Naive thymus-derived CD4-positive, alpha-beta T cell (primary cell): ENCODE results near the gene ATP8B4. TPM values are rescaled to one million over a fixed set of nuclear protein-coding genes. Genes with fewer than 3 reads are reported as not detected.

Experiments
- ATAC-seq: fragments of 150-1000 bp; cut with Tn5 transposase; 2 replicates; pipeline ENCODE4 v1.10.0; 2021; ENCODE audit warnings: mild to moderate bottlenecking, moderate library complexity
- CTCF ChIA-PET: fragments of 350-600 bp; sonication (Branson Sonifier 250); formaldehyde crosslinking; loops from one replicate; lab custom pipeline; 2021; ENCODE audit warnings: antibody characterized with exemption; lab: Charles Lee
- POLR2A ChIA-PET: fragments of 350-600 bp; sonication (Branson Sonifier 250); formaldehyde crosslinking; loops from one replicate; lab custom pipeline; 2021; ENCODE audit warnings: antibody characterized with exemption, inconsistent platforms; lab: Charles Lee
- DNase-seq, 9 donors: peaks; one replicate each; pipeline versions ENCODE4 v3.0.0 to v3.0.0-alpha.2; 2020 to 2022; ENCODE audit warnings: mixed read lengths in 1 of 9
- H3K27ac ChIP-seq: one replicate; pipeline ENCODE4 v1.7.0; 2013; ENCODE audit warnings: mild to moderate bottlenecking, low read depth, low read length, moderate library complexity
- H3K27me3 ChIP-seq, 2 donors: one replicate each; pipeline ENCODE4 v1.7.0; 2013; ENCODE audit warnings: low read length in 2 of 2, mild to moderate bottlenecking in 2 of 2, moderate library complexity in 2 of 2; ENCODE audit not compliant: control insufficient read depth in 2 of 2, insufficient read depth in 2 of 2
- H3K36me3 ChIP-seq, 3 experiments: 1 replicate in 2 of 3; 2 replicates in 1 of 3; pipeline ENCODE4 v1.7.0; 2013; ENCODE audit warnings: low read length in 3 of 3, mild to moderate bottlenecking in 3 of 3, moderate library complexity in 1 of 3; ENCODE audit not compliant: insufficient read depth in 3 of 3, control insufficient read depth in 2 of 3
- H3K4me1 ChIP-seq, 2 donors: one replicate each; pipeline ENCODE4 v1.7.0; 2013; ENCODE audit warnings: low read length in 2 of 2, mild to moderate bottlenecking in 2 of 2, moderate library complexity in 1 of 2; ENCODE audit not compliant: control insufficient read depth in 2 of 2, insufficient read depth in 2 of 2
- H3K4me3 ChIP-seq: 2 replicates; pipeline ENCODE4 v1.7.0; 2013; ENCODE audit warnings: mild to moderate bottlenecking, low read length
- H3K9me3 ChIP-seq, 3 experiments: 1 replicate in 2 of 3; 2 replicates in 1 of 3; pipeline ENCODE4 v1.7.0; 2013; ENCODE audit warnings: low read length in 3 of 3; ENCODE audit not compliant: control insufficient read depth in 2 of 3
- H3K27ac Mint-ChIP-seq, 9 donors: one replicate each; pipeline ENCODE4 v1.8.0; 2020 to 2022; ENCODE audit warnings: mixed read lengths in 9 of 9, mild to moderate bottlenecking in 8 of 9, moderate library complexity in 5 of 9, inconsistent platforms in 2 of 9
- H3K27me3 Mint-ChIP-seq, 5 donors: one replicate each; pipeline ENCODE4 v1.8.0; 2021 to 2022; ENCODE audit warnings: mixed read lengths in 5 of 5, mild to moderate bottlenecking in 1 of 5
- H3K36me3 Mint-ChIP-seq, 5 donors: one replicate each; pipeline ENCODE4 v1.8.0; 2020 to 2022; ENCODE audit warnings: mixed read lengths in 5 of 5, mild to moderate bottlenecking in 3 of 5, inconsistent platforms in 1 of 5
- H3K4me1 Mint-ChIP-seq, 7 donors: one replicate each; pipeline ENCODE4 v1.8.0; 2020 to 2022; ENCODE audit warnings: mixed read lengths in 7 of 7, mild to moderate bottlenecking in 3 of 7, inconsistent platforms in 1 of 7
- H3K4me3 Mint-ChIP-seq, 10 donors: one replicate each; pipeline ENCODE4 v1.8.0; 2020 to 2022; ENCODE audit warnings: mild to moderate bottlenecking in 10 of 10, mixed read lengths in 10 of 10, moderate library complexity in 6 of 10, inconsistent platforms in 2 of 10
- H3K9me3 Mint-ChIP-seq, 11 donors: one replicate each; pipeline ENCODE4 v1.8.0; 2020 to 2022; ENCODE audit warnings: mixed read lengths in 11 of 11, mild to moderate bottlenecking in 4 of 11, inconsistent platforms in 1 of 11, moderate library complexity in 1 of 11
- intact Hi-C, 2 donors: fragments of 100-400 bp; cut with micrococcal nuclease; formaldehyde crosslinking; loops; one replicate each; pipeline ENCODE4 v1.15.1; 2023
- polyA plus RNA-seq, 2 donors: library from polyadenylated mRNA; unstranded; fragments of 300-500 nt; fragmentation: Illumina TruSeq; gene quantifications; one replicate each; pipeline ENCODE4 v1.2.3, GENCODE V29; 2021
- total RNA-seq, 6 experiments: library from RNA in 5 of 6; stranded (reverse) in 5 of 6; gene quantifications; 1 replicate in 5 of 6; 2 replicates in 1 of 6; pipeline ENCODE4 v1.2.3 and lab custom pipeline; 2021 to 2026

Gene ATP8B4
- total and polyA plus RNA-seq, 7 experiments from 2014 or later: 0.92 to 24.3 (median 5.0) TPM; not detected in 2

DNA sequence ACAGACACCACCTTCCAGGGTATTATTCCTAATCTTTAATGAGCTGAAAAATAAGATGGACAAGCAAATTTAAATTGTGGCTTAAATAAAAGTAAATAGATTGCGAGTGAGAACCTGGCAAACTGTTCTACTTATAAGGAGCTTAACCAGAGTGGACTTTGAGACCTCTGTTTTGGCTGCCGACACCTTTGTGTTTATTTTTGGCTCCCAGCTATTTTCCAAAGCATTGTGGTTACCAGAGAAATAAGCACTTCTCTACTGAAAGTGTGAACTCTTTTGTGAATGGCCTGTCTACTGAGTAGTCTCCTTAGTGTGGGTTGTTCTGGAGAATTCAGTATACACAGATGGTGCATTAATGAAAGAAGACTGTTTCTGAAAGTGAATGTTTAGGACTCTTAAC, 109.4 kb downstream of the ATP8B4 start:
- POLR2A ChIA-PET: no interaction called here

DNA sequence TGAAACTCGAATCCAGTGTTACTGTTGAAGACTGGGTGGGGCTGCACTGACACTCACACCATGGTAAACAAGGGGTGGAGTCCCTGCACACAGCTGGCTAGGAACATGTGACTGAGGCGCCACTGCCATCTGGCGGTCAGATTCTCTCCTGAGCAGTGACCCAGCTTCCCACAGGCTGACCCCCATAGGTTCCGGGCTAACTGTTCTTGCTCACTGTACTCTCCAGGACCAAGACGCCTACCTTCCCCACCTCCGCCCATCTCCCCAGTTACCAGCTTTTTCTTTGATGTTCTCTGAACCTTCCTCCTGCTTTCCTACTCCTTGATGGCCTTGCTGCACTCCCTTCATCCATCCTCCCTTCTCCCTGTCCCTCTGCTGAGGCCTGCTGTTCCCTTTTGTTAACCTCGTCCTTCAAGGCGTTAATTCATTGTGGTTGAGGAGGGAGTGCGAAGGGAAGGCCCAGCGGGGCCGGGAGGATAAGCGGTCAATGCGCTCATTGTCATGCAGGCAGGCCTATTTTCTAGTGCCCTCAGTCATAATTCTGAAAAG, 115.2 kb downstream of the ATP8B4 start:
- no peaks in the 10 kb centered on the region for H3K9me3 ChIP-seq
- H3K36me3 ChIP-seq: no peaks in the 10 kb centered on the region
- DNase-seq (peak in 7 of 9 donors; percentile 4 to 48 (median 14)), ATAC-seq (peak; percentile 98)
- H3K27ac ChIP-seq: no peak overlapping the region
- POLR2A ChIA-PET: no interaction called here
- H3K9me3 Mint-ChIP-seq: peaks cover 0 to 5% (median 0%) of the 10 kb centered on the region in 11 donors
- CTCF ChIA-PET: interaction anchor here (0.6 to 1.6 kb wide), 2 partner anchors 205 to 1142 kb away, joined by 3 to 5 read pairs; no protein-coding TSS in a partner anchor
- H3K27ac Mint-ChIP-seq: peak overlapping the region in 2 of 9 donors; percentile 14 to 78
- peak overlapping the region in 1 of 10 donors; percentile 29 for H3K4me3 Mint-ChIP-seq
- intact Hi-C loops: loop anchor here (2.0 to 5.0 kb wide), 2 partner anchors 133 to 769 kb away; no protein-coding TSS in a partner anchor
- peaks cover 0 to 3% of the 10 kb centered on the region in 2 donors for H3K4me1 ChIP-seq
- peaks cover 0 to 14% (median 11%) of the 10 kb centered on the region in 5 donors for H3K27me3 Mint-ChIP-seq
- peaks cover 0 to 16% (median 0%) of the 10 kb centered on the region in 7 donors for H3K4me1 Mint-ChIP-seq
- no peak overlapping the region for H3K4me3 ChIP-seq
- peaks cover 0 to 23% (median 0%) of the 10 kb centered on the region in 5 donors for H3K36me3 Mint-ChIP-seq
- no peaks in the 10 kb centered on the region for H3K27me3 ChIP-seq

More for the DNA sequence above, 109.4 kb downstream of the ATP8B4 start:
- Histone ChIP-seq H3K27me3 (no peaks in the 10 kb centered on the region), H3K27ac (no peak overlapping the region), H3K4me1 (no peaks in the 10 kb centered on the region), H3K4me3 (no peak overlapping the region), H3K9me3 (no peaks in the 10 kb centered on the region), H3K36me3 (no peaks in the 10 kb centered on the region)
- no peaks in the 10 kb centered on the region for H3K4me1 Mint-ChIP-seq
- no peak overlapping the region for H3K27ac Mint-ChIP-seq
- no peak for DNase-seq
- H3K27me3 Mint-ChIP-seq: peaks cover 0 to 15% (median 6%) of the 10 kb centered on the region in 5 donors
- ATAC-seq: no peak
- CTCF ChIA-PET: no interaction called here
- no peak overlapping the region for H3K4me3 Mint-ChIP-seq
- H3K9me3 Mint-ChIP-seq: no peaks in the 10 kb centered on the region
- intact Hi-C loops: no loop called here
- peaks cover 0 to 7% (median 0%) of the 10 kb centered on the region in 5 donors for H3K36me3 Mint-ChIP-seq

DNA sequence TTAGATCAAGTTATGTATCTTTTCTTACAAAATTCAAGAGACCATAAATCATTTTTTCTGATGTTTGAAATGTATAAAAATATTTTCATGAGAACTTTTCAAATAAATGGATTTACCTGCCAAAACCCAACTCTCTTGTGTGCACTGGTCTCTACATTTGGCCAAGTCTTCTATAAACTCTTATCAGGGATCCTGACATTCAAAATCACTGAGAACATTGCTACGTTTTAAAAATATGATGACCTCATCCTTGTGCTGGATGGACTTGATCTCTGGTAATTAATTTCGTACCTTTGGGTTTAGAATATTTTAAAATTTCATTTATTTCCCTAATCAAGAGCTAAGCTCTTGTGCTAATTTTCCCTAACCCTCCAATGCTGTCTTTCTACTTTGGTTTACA, 127.4 kb downstream of the ATP8B4 start:
- peaks cover 0 to 16% (median 0%) of the 10 kb centered on the region in 5 donors for H3K27me3 Mint-ChIP-seq
- peaks cover 0 to 29% (median 0%) of the 10 kb centered on the region in 5 donors for H3K36me3 Mint-ChIP-seq
- POLR2A ChIA-PET: no interaction called here
- CTCF ChIA-PET: no interaction called here
- no peak for DNase-seq
- H3K9me3 Mint-ChIP-seq: no peaks in the 10 kb centered on the region
- no peaks in the 10 kb centered on the region for H3K4me1 ChIP-seq
- H3K4me3 ChIP-seq: no peak overlapping the region
- H3K4me1 Mint-ChIP-seq: no peaks in the 10 kb centered on the region
- H3K27me3 ChIP-seq: no peaks in the 10 kb centered on the region
- no peak overlapping the region for H3K27ac ChIP-seq
- H3K36me3 ChIP-seq: no peaks in the 10 kb centered on the region
- no peak for ATAC-seq
- H3K27ac Mint-ChIP-seq: no peak overlapping the region
- intact Hi-C loops: no loop called here
- H3K4me3 Mint-ChIP-seq: no peak overlapping the region
- H3K9me3 ChIP-seq: no peaks in the 10 kb centered on the region

DNA sequence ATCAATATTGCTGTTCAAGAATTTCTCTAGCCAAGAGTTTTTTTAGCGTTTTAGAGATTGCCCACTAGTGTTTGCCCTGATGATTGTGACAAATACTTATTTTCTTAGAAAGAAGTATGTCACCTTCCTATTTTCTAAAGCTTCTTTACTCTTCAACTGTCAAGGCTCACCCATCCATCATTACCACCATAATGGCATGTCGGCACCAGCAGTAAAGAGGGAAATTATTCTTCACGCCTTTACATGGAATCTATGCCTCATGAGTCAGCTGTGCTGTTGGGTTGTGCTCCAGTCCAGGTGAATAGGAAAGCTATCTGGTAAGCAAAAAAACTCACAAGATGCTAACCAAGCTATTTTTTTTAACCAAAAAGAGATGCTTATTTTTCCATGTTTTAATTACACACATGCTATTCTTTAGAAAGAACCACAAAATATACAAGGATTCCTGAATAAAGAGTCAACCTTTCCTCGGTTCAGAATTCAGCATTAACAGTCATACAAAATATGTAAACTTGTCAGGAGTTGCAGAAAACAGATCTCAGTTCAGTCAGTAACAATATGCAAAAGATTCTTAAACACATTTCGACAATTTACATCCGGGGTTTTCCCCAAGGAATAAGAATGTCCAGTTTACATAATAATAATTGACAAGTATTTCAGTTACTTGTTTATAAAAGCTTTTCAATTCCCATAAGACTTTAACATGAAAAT, 128.0 kb downstream of the ATP8B4 start:
- no peaks in the 10 kb centered on the region for H3K9me3 ChIP-seq
- no peak overlapping the region for H3K4me3 Mint-ChIP-seq
- ATAC-seq (no peak), DNase-seq (no peak)
- no peaks in the 10 kb centered on the region for H3K9me3 Mint-ChIP-seq
- no peak overlapping the region for H3K27ac Mint-ChIP-seq
- no peaks in the 10 kb centered on the region for H3K4me1 Mint-ChIP-seq
- H3K36me3 ChIP-seq: no peaks in the 10 kb centered on the region
- ChIA-PET CTCF (no interaction called here), POLR2A (no interaction called here)
- H3K27ac ChIP-seq: no peak overlapping the region
- intact Hi-C loops: no loop called here
- H3K4me1 ChIP-seq: no peaks in the 10 kb centered on the region
- peaks cover 0 to 24% (median 0%) of the 10 kb centered on the region in 5 donors for H3K36me3 Mint-ChIP-seq
- no peaks in the 10 kb centered on the region for H3K27me3 ChIP-seq
- H3K27me3 Mint-ChIP-seq: peaks cover 0 to 14% (median 0%) of the 10 kb centered on the region in 5 donors
- H3K4me3 ChIP-seq: no peak overlapping the region

DNA sequence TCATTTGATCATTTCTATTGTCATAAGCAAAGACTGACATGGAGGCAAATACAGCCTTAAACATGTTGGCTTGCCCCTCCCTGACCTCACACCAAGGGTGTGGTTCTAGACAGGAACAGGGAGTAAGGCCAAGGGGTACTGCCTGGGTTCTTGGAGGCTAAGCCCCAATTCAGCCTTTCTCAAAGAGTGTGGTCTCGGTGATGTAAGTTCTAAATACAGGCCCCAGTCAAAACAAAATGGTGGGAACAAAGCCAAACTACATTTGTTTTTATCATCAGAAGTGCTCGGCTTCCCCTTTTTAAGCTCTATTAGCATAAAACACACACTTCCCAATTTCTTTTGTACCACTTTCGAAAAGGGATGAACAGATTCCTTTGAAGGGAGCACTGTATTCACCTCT, 129.5 kb downstream of the ATP8B4 start:
- DNase-seq (no peak), ATAC-seq (no peak)
- ChIA-PET POLR2A (no interaction called here), CTCF (no interaction called here)
- Mint-ChIP-seq H3K4me1 (no peaks in the 10 kb centered on the region), H3K9me3 (no peaks in the 10 kb centered on the region), H3K27me3 (peaks cover 0 to 10% (median 0%) of the 10 kb centered on the region in 5 donors), H3K36me3 (peaks cover 0 to 21% (median 0%) of the 10 kb centered on the region in 5 donors), H3K27ac (no peak overlapping the region), H3K4me3 (no peak overlapping the region)
- no peaks in the 10 kb centered on the region for H3K36me3 ChIP-seq
- intact Hi-C loops: no loop called here
- no peaks in the 10 kb centered on the region for H3K9me3 ChIP-seq
- no peaks in the 10 kb centered on the region for H3K4me1 ChIP-seq
- no peak overlapping the region for H3K27ac ChIP-seq
- no peaks in the 10 kb centered on the region for H3K27me3 ChIP-seq
- no peak overlapping the region for H3K4me3 ChIP-seq

DNA sequence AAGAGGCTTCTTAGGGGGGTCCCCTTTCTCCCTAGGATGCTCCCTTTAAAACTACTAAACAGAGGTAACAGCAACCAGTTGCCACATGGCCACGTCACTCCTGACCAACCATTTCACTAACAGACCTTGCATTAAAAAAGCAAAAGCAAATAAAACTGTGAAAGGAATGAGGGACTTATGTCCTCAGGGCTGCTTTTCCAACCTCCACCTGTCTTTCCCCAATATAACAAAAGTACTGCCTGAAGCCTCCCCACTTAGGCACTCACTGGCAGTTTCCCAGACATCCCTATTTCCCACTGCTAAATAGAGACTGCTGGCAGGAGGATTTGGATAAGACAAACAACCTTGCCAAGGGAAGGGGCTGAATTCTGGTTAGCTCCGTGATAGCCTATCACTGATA, 130.3 kb downstream of the ATP8B4 start:
- H3K4me1 ChIP-seq: no peaks in the 10 kb centered on the region
- H3K9me3 ChIP-seq: no peaks in the 10 kb centered on the region
- Mint-ChIP-seq H3K4me1 (no peaks in the 10 kb centered on the region), H3K27me3 (peaks cover 0 to 11% (median 0%) of the 10 kb centered on the region in 5 donors), H3K9me3 (no peaks in the 10 kb centered on the region), H3K4me3 (no peak overlapping the region), H3K27ac (no peak overlapping the region), H3K36me3 (peaks cover 0 to 21% (median 0%) of the 10 kb centered on the region in 5 donors)
- intact Hi-C loops: no loop called here
- POLR2A ChIA-PET: no interaction called here
- H3K27me3 ChIP-seq: no peaks in the 10 kb centered on the region
- no peaks in the 10 kb centered on the region for H3K36me3 ChIP-seq
- DNase-seq (no peak), ATAC-seq (no peak)
- H3K4me3 ChIP-seq: no peak overlapping the region
- no peak overlapping the region for H3K27ac ChIP-seq
- CTCF ChIA-PET: no interaction called here
